Posterior cingulate gyrus (tissue), 11 donors: Measurements from ENCODE around the gene VPS35L.
"Not testable (repeated sequence)": the region's sequence is repeated elsewhere in the genome, so short reads cannot be mapped to it uniquely, and the experiment has no call there.

Source experiments
- DNase-seq, 10 donors: peaks; one replicate each; pipeline versions ENCODE4 v3.0.0 to v3.0.0-alpha.2; 2020 to 2021; ENCODE audit warnings: mixed read lengths in 3 of 10
- intact Hi-C: fragments of 100-400 bp; cut with DNase I; formaldehyde crosslinking; loops from one replicate; pipeline ENCODE4 v1.15.1; 2023

Gene VPS35L

GRCh38 chr16:19706846-19707245 is 151.3 kb downstream of the VPS35L start:
- peak in 1 of 10 donors; percentile 86 for DNase-seq
- intact Hi-C loops = no loop called here

GRCh38 chr16:19707569-19708295 is 152.2 kb downstream of the VPS35L start:
- intact Hi-C loops = no loop called here
- DNase-seq = no peak

GRCh38 chr16:19708296-19709205 is 153.0 kb downstream of the VPS35L start:
- DNase-seq = no peak
- intact Hi-C loops = no loop called here

GRCh38 chr16:19709381-19710136 is 154.1 kb downstream of the VPS35L start:
- intact Hi-C loops = no loop called here
- DNase-seq = no peak

- no peak for DNase-seq
- intact Hi-C loops = no loop called here
These were observed 154.8 kb downstream of the VPS35L start for GRCh38 chr16:19710191-19710908.

- no peak for DNase-seq
- intact Hi-C loops = no loop called here
These were observed 155.6 kb downstream of the VPS35L start for GRCh38 chr16:19710991-19711545.

- DNase-seq = no peak
- intact Hi-C loops = no loop called here
These were observed 156.1 kb downstream of the VPS35L start for GRCh38 chr16:19711643-19712042.

GRCh38 chr16:19712418-19713058 is 157.0 kb downstream of the VPS35L start:
- intact Hi-C loops = no loop called here
- no peak for DNase-seq

- no peak for DNase-seq
- intact Hi-C loops = no loop called here
These were observed 158.2 kb downstream of the VPS35L start for GRCh38 chr16:19713697-19714096.

- no peak for DNase-seq
- intact Hi-C loops = loop anchor here (5.0 kb wide), 2 partner anchors 158 to 167 kb away; partner anchors contain the start of genes GPRC5B and VPS35L
These were observed 160.1 kb downstream of the VPS35L start for GRCh38 chr16:19715566-19715965.

- intact Hi-C loops = loop anchor here (5.0 kb wide), 2 partner anchors 159 to 166 kb away; partner anchors contain the start of genes GPRC5B and VPS35L
- no peak for DNase-seq
These were observed 160.7 kb downstream of the VPS35L start for GRCh38 chr16:19716183-19716582.

- intact Hi-C loops = loop anchor here (5.0 kb wide), 2 partner anchors 159 to 166 kb away; partner anchors contain the start of genes GPRC5B and VPS35L
- DNase-seq = not testable (repeated sequence)
These were observed 161.2 kb downstream of the VPS35L start for GRCh38 chr16:19716728-19717127.

- intact Hi-C loops = loop anchor here (5.0 kb wide), 2 partner anchors 160 to 165 kb away; partner anchors contain the start of genes GPRC5B and VPS35L
These were observed 161.8 kb downstream of the VPS35L start for GRCh38 chr16:19717314-19717713.

GRCh38 chr16:19717741-19718623 is 162.5 kb downstream of the VPS35L start, which contains the start of the genes IQCK and KNOP1:
TSS of gene IQCK (plus strand) at chr16:19718271. CDS start at chr16:19718307, 36 bp downstream.
TSS of gene KNOP1 (minus strand) at chr16:19718227. CDS start at chr16:19715035, 3,192 bp downstream.
- DNase-seq = peak; percentile 80 to 98 (median 89)
- intact Hi-C loops = loop anchor here (5.0 kb wide), 2 partner anchors 161 to 164 kb away; partner anchors contain the start of genes GPRC5B and VPS35L

More at GRCh38 chr16:19717314-19717713, 161.8 kb downstream of the VPS35L start:
- DNase-seq = no peak

GRCh38 chr16:19718624-19718965 is 163.1 kb downstream of the VPS35L start:
- intact Hi-C loops = loop anchor here (5.0 kb wide), 2 partner anchors 161 to 164 kb away; partner anchors contain the start of genes GPRC5B and VPS35L

GRCh38 chr16:19722269-19722952 is 166.9 kb downstream of the VPS35L start:
- intact Hi-C loops = no loop called here
- no peak for DNase-seq

More at GRCh38 chr16:19718624-19718965, 163.1 kb downstream of the VPS35L start:
- DNase-seq = peak in 2 of 10 donors; percentile 45 to 77

- DNase-seq = no peak
- intact Hi-C loops = no loop called here
These were observed 167.5 kb downstream of the VPS35L start for GRCh38 chr16:19722981-19723380.
